G401.6 (cell line): ENCODE data around the gene LAMTOR3.
A peak's percentile ranks its signal among the peaks of the same experiment; 100 is the strongest.

ENCODE experiments used
- FAIRE-seq: peaks from 2 replicates; lab custom pipeline; 2012; peaks lifted over from hg19 to GRCh38; lab: Jason Lieb, UNC

LAMTOR3 gene, protein sequence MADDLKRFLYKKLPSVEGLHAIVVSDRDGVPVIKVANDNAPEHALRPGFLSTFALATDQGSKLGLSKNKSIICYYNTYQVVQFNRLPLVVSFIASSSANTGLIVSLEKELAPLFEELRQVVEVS

GRCh38 chr4:99894161-99894997 lies at the start of gene LAMTOR3:
TSS of gene LAMTOR3 (minus strand) at chr4:99894427. CDS start at chr4:99893963, 464 bp downstream.
- FAIRE-seq, result no peak

DNA sequence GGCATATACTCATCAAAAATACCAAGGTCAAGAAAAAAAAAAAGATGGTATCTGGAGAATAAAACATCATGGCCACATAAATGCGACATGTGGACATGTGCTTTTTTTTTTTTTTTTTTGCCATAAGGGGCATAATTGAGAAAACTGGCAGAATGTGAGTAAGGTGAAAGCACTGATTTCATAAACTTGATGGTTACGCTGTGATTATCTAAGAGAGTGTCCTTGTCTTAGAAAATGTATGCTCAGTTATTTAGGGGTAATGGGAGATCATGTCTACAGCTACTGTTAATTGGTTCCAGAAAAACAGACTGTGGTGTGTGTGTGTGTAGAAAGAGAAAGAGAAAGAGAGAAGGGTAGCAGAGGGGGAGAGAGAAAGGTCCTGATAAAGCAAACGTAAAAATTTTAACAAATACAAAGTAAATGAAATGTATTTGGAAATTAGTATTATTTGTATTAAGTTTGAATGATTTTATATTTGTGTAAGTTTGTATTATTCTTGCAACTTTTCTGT lies 44.1 kb upstream of the LAMTOR3 start:
- FAIRE-seq, result no peak

DNA sequence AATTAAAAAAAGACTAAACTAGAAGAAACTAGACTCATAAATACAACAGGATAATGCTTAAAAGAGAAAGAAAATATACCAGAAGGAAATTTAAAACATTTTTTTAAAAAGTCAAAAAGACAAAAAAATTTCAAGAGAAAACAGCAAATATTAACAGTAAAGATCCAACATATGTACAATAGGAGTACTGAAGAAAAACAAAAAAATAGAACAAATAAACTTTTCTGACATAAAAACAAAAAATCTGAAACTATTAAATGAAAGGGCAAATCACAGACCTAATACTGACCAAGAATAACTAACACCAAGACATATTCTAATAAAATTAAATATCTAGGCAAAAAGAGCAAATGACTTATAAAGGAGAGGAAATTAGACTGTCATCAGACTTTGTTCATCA lies 40.7 kb upstream of the LAMTOR3 start:
- FAIRE-seq, result peak; percentile 92

DNA sequence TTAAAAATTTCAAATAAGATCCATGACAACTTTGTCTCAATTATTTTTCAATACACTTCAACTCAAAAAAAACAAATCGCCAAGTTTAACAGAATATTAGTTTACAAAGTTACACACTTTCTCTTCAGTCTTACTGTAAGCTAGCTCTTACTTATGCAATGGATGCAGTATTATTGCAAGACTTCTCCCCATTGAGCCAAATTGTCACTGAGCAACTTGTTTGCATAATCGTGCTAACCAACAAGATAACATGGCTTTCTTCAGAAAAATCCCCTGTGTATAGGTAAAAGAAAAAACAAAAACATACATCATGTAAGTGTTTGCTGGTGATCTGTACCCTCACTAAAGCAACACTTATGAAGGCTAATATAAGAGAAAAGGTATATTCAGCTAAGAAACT lies 33.3 kb upstream of the LAMTOR3 start:
- no peak for FAIRE-seq

DNA sequence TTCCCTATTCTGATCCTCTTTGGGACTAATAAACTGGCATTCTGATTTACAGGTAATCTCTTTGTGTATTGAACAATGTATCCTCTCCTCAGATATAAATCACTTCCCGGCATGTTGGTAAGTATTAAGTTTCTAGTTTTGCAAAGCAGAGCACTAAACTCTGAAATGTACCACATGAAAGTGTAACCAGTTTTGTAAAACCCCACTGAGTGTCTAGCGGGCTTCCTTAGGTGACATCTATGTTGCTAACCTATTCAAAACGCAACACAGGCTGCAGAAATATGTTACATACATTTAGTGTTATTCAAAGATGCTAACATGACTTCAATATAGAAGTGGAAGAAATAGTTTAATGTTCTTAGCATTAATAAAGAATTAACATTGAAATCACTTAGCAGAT lies 26.9 kb upstream of the LAMTOR3 start:
- no peak for FAIRE-seq

DNA sequence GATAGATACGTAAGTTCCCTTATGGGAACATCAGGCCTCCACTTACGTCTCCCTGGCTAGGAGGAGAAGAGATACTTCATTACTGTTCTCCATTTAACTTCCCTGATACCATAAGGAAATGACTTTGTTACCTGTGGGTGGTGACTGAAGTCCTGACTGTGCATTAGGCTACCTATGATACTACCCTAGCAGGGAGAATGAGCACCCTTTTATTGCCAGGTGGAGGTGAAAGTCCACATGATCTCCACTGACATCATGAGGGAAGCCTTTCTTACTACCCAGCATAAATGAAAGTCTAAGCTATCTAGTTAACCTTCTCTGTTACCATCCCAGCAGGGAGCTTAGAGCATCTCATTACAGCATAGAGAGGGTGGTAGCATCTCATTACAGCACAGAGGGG lies 24.4 kb upstream of the LAMTOR3 start:
- FAIRE-seq, result no peak

DNA sequence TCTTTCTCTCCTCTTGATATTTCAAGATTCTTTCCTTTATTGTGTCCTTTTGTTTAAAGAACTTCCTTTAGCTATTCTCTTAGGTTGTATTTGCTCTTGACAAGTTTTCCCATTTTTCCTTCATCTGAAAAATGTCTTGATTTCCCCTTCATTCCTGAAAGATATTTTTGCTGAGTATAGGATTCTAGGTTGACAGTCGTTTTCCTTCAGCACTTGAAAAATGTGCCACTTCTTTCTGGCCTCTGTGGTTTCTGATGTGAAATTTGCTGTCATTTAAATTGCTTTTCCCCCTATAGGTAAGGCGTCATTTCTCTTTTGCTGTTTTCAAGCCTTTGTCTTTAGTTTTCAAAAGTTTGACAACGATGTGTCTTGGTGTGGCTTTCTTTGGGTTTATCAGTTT lies 23.3 kb upstream of the LAMTOR3 start:
- no peak for FAIRE-seq

- FAIRE-seq, result no peak
These were observed 21.2 kb upstream of the LAMTOR3 start for GRCh38 chr4:99915449-99915848.

DNA sequence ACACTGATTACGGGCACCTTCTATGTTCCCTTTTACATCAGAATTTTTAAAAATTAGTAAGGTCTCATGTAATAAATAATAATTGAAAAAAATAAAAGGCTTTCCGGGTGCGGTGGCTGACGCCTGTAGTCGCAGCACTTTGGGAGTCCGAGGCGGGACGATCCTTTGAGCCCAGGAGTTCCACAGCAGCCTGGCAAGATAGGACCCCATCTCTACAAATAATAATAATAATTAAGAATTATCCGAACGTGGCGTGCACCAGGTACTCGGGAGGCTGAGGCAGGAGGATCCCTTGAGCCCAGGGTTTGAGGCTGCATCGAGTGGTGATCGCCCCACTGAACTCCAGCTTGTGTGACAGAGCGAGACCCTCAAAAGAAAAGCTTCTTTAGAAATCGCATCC lies 771 bp upstream of the LAMTOR3 start:
- FAIRE-seq, result no peak

DNA sequence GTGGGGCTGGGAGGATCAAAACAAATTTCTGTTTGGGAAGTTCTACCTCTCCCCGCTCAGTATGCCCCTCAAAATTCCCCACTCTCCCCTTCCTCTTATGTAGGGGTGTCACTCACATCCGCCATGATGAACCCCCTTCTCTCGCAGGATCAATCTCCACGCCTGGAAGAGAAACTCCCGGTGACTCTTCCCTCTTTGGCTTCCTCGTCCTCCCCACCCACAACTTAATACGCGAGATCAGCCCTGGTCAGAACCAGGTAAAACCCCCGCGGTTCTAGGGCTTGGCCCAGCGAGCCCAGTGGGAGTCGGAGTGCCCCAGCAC lies 427 bp downstream of the LAMTOR3 start:
- FAIRE-seq, result no peak

GRCh38 chr4:99893029-99893428 lies 1.2 kb downstream of the LAMTOR3 start:
- FAIRE-seq, result no peak

- no peak for FAIRE-seq
These were observed 2.9 kb downstream of the LAMTOR3 start for GRCh38 chr4:99891351-99891750.

GRCh38 chr4:99887837-99888236 lies 6.4 kb downstream of the LAMTOR3 start:
- FAIRE-seq, result no peak

DNA sequence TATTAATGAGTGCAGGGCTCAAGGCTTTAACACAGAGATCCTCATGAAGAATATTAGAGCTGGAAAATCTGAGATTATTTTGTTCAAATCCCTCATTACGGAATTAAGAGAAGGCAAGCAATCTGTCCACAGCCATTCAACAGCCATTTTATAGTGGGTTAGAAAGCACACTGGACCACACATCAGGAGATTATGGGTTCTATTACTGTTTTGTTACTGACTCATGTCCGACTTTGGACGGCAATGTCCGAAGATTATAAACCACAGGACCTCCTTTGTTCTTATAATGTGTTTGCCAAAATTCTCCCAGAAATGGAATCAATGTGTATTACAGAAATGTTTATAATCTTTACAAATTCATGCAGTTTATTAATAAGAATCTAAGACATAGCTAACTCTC lies 8.1 kb downstream of the LAMTOR3 start:
- FAIRE-seq, result no peak

DNA sequence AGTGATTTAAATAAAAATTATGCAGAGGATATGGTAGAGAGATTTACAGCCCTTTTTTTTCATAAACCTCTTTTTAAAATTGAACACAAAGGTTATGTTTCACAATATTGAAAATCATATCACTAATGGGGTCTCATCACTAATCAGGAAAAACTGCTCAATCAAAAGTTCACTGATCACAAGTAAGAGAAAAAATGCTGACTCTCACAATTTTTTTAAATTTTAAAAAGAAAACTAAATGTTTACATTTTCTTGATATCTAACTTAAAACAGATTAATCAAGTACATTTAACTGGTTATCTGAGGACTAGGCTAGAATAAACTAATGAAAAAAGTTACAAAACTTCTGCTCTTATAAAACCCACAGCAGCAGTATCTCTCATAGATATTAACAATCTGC lies 8.5 kb downstream of the LAMTOR3 start:
- peak; percentile 48 for FAIRE-seq

DNA sequence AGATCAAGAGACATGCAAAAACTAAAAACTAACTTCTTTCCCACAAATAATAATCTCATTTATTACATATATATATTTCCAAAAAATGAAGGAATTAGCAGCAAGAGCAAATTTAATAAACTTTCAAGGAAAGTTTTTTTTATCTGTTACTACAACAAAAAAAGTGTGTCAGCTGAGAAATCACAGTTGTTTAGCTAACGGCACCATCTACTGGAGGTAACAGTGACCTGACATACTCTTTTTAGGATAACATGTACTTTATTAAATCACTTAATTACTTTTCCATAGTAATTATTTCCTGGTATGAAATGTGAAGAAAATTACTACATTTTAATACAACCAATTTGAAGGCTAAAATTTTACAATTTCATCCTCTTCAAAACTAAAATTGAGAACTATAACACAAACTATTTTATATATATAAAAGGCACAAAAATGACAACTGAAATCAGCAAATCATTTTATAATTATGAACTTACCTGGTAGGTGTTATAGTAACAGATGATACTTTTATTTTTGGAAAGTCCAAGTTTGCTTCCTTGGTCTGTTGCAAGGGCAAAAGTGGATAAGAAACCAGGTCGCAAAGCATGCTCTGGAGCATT lies 9.1 kb downstream of the LAMTOR3 start:
- peak; percentile 96 for FAIRE-seq

DNA sequence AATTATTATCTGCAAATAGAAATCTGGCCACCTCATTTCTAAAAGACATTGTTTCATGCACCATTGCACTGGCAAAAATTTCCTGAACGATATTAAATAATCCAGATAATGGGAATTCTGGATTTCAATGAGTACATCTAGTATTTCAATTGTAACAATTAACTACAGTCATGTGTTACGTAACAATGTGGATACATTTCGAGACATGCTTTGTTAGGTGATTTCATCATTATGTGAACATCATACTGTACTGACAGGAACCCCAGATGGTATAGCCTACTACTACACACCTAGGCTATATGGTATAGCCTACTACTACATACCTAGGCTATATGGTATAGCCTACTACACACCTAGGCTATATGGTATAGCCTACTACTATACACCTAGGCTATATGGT lies 14.8 kb downstream of the LAMTOR3 start:
- no peak for FAIRE-seq

GRCh38 chr4:99878604-99879003 lies 15.6 kb downstream of the LAMTOR3 start:
- FAIRE-seq, result no peak

DNA sequence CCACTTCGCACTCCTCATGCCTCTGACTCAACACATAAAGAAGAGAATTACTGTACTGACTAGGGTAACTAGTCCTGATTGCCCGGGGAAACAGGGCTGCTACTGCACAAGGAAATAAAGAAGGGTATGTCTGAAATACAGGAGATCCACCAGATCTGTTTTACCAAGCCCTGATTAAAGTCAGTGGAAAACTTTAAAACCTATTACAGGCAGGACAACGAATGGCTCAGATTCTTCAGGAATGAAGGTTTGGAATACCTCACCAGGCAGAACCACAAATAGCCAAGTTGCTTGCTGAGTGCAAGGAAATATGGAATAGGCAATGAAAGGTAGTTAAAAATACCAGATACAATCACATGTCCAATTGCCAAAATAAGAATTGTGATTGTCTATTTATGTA lies 17.3 kb downstream of the LAMTOR3 start:
- no peak for FAIRE-seq

GRCh38 chr4:99875071-99875470 lies 19.2 kb downstream of the LAMTOR3 start:
- no peak for FAIRE-seq

GRCh38 chr4:99872570-99872969 lies 21.7 kb downstream of the LAMTOR3 start:
- no peak for FAIRE-seq

DNA sequence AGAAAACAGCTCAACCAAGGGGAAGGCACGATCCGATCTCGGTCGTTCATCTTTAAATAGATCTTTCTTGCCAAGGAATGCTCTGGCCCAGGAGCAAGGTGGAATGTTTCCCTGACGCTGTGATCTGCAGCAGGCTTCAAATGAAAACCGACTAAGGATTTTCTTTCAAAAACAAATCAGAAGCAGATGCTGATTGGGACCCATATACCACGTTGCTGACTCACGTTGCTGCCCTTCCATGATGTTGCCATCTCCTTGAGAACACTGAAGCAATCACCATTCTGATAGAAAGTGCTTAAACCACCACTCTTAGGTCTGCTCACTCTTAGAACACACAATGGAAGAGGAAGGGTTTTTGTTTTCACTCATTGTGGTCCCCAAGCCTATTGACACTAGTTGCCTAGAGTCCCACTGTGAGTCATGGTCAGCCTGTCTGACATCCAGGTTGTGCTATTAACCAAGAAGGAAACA lies 26.1 kb downstream of the LAMTOR3 start:
- no peak for FAIRE-seq

DNA sequence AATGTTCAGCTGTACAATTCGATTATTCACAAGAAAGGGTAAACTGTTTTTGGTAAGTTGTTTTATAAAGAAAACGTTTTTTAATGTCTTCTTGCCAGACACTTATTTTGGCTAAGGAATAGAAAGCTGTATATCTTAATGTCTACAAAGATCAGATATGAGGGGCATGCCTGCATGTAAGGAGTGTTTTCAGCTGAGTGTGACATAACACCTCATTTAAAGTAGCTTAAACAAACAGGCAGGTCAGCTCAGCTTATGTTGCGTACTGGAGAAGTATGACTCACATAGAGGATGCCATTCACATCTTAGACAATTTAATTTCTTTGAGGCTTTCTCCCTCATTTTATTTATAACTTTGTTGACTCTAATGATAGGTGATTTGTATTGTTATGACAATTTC lies 30.4 kb downstream of the LAMTOR3 start:
- FAIRE-seq, result no peak
